Limb (tissue), 2 donors: ENCODE measurements around the gene ADCY5.

Experiments used
- DNase-seq, 2 donors: peaks; one replicate each; pipeline ENCODE4 v3.0.0-alpha.2; 2016; ENCODE audit errors: extremely low spot score in 2 of 2

Gene ADCY5

GRCh38 chr3:123305192-123305591 is 143.7 kb downstream of the ADCY5 start:
- DNase-seq, result no peak

- DNase-seq, result no peak
Measured at GRCh38 chr3:123303976-123304560, 144.8 kb downstream of the ADCY5 start.

DNA sequence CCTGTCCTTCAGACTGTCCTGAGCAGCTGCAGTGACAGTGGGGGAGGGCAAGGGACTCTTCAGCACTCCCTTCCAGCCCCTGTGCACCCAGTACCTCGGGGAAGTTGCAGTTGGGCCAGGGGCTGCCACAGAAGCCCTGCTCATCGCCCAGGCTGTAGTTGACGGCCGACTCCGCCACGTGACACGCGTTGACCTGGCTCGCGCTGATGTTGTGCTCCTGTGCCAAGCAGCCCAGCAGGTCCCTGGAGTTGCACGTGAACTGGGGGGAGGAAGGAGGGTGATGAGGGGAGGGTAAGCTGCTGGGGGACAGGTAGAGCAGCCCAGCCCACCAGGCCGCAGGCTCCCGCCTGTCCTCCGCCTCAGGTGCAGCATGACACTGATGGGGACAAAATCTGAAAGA is 145.9 kb downstream of the ADCY5 start:
- DNase-seq, result no peak

GRCh38 chr3:123301331-123302184 is 147.3 kb downstream of the ADCY5 start:
- no peak for DNase-seq

DNA sequence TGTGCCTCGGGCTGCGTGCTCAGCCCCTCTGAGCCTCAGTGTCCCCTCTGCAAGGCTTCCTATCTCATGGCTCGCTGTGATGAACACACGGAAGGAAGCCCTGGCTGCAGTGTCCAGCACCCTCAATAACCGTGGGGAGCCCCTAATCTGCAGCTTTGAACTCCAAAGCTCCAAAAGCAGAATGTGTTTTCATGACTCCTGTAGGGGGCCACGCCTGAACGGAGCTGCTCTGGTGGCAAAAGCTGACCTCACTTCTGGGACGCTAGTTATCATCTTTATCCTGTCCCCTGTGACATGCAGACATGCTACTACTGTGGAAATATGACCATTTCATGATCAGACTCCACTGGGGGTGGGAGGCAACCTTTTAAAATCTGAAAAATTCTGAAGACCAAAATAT is 148.3 kb downstream of the ADCY5 start:
- no peak for DNase-seq

- no peak for DNase-seq
Measured at GRCh38 chr3:123300056-123300455, 148.8 kb downstream of the ADCY5 start.

GRCh38 chr3:123299581-123299980 is 149.3 kb downstream of the ADCY5 start:
- DNase-seq, result no peak

DNA sequence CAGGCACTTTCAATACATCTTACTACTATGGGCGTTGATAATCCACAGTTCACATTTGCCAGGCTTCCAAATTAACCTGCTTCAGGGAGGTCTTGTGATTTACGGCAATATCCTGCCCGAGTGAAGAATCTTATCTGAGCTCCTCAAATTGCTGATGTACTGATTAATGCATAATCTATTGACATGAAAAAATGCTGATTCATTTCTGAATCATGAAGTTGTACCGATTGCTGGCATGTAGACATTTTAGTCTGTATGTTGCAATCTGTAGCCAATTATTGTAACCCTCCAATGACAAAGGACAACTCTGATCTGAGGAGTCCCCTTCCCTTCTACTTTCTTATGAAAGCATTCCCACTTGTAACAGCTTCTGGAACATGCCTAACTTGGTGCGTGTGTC is 150.0 kb downstream of the ADCY5 start:
- DNase-seq, result no peak

DNA sequence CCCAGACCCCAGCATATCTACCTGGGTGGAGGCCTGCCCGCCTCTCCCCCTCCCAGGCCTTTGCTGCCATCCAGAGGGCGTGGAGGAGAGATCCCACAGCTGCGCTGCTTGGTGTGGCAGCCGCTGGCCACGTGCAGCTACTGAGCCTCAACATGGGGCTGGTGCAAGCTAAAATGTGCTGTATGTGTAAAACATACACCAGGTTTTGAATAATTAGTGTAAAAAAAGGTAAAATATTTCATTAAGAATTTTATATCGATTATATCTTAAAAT is 151.3 kb downstream of the ADCY5 start:
- no peak for DNase-seq

- no peak for DNase-seq
Measured at GRCh38 chr3:123296836-123297626, 151.9 kb downstream of the ADCY5 start.

DNA sequence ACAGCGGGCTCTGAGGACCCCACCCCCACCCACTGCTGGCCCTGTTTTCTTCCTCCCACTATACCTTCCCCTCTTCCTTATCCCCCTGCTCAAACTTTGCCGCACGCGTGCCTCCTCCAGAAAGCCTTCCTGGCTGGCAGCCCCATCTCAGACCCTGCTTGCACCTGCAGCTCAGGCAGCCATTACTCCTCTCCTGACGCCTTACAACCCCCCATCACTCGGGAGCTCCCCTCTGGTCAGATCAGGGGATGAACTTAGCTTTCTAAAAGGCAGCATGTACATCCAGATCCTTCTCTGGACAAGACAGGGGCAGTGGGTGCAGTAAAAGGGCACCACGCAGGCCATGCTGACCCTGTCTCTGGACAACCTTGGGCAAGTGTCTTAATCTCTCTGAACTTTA is 152.6 kb downstream of the ADCY5 start:
- no peak for DNase-seq

DNA sequence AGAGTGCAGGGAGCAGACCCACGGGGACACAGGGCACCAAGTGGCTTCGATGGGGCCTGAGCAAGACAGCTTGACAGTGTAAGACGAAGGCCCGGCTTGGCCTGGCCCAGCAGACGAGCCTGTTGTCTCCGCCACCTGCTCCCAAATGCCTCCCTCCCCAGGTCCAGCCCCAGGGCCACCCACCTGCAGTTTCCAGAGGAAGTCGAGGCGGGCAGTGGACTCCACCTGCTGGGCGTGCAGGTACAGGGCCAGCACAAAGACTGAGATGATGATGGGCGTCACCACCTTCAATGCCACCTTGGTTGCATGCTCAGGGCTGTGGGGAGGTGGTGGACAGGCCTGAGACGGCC is 153.0 kb downstream of the ADCY5 start:
- DNase-seq, result no peak

GRCh38 chr3:123295171-123295900 is 153.6 kb downstream of the ADCY5 start:
- DNase-seq, result peak in 1 of 2 donors; percentile 10

- DNase-seq, result no peak
Measured at GRCh38 chr3:123294296-123294938, 154.5 kb downstream of the ADCY5 start.

DNA sequence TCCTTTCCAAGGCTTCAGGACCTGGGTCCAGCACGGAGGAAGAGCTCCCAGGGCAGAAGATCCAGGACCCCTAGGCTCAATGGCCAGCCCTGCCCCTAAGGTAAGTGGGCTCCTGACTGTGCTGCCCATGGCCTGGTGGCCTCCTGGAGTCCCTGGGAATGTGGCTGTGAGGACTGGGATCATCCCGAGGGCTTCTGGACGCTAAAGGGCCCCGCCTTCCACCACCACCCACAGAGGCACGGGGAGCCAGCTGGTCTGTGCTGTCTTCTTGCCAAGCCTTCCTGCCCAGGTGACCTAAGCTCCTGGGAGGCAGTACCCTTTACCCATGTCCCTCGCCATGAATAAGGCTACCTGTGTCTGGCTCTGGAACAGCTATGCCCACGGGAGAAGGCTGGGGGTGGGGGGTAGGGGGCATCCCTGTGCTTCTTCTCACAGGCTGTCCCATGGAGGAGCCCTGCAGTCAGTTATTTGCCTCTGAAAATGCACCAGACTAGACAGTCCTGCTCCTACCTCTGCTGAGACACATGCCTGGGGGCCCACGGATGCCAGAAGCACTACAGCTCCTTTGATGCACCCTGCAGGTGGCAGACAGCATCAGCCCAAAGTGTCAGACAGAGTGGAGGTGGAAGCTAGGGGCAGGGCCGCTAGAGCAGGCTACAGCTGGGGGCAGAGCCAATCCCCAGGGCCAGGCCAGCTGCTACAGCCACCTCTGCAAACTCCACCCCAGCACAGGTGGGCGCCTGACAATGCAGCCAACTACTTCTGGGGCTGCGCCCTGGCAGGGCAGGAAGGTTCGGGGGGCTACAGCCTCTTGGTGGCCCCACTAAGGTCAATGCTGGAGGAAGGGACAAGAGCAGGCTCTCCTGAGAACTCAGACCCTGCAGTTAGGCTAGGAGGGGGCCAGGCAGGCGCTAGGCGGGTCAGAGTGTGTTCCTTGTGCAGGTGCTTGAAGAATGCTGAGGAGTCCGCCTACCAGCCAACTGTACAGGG is 156.3 kb downstream of the ADCY5 start:
- peak in 1 of 2 donors; percentile 21 for DNase-seq

DNA sequence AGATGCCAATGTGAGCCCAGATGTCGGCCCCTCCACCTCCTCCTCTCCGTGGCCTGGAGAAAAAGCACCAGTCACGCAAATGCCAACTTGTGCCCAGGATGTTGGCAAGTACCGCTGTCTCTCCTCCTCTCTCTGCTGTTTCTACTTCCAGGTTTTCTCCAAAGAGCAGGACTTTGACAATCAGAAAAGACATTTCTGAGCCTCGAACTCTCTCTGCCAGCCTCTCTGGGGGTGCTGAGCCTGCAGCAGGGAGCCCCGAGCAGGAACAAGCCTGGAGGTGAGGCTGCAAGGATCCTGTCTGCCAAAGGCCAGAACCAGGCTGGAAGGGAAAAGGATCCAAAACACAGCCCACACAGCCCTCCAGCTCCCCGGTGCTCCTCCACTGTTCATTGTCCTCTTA is 157.5 kb downstream of the ADCY5 start:
- DNase-seq, result no peak

- DNase-seq, result peak in 1 of 2 donors; percentile 9
Measured at GRCh38 chr3:123290962-123291361, 157.9 kb downstream of the ADCY5 start.

GRCh38 chr3:123290107-123290930 is 158.6 kb downstream of the ADCY5 start:
- peak in 1 of 2 donors; percentile 18 for DNase-seq

- peak in 1 of 2 donors; percentile 17 for DNase-seq
Measured at GRCh38 chr3:123289391-123290106, 159.3 kb downstream of the ADCY5 start.
